Stimulated activated naive CD4-positive, alpha-beta T cell treated with Interleukin-2 at 50 U/mL for 16 hours (primary cell): ENCODE results near the gene LIX1L.

Experiments
- DNase-seq: peaks from one replicate; lab custom pipeline; 2025; lab: John Stamatoyannopoulos, UW

Gene LIX1L

GRCh38 chr1:145957443-145958319, at the start of gene LIX1L:
Gene LIX1L (minus strand): TSS chr1:145958017. CDS start chr1:145957927, 90 bp downstream.
- peak; percentile 95 for DNase-seq

- DNase-seq = no peak
These were observed 43.9 kb upstream of the LIX1L start for GRCh38 chr1:146001709-146002108.

DNA sequence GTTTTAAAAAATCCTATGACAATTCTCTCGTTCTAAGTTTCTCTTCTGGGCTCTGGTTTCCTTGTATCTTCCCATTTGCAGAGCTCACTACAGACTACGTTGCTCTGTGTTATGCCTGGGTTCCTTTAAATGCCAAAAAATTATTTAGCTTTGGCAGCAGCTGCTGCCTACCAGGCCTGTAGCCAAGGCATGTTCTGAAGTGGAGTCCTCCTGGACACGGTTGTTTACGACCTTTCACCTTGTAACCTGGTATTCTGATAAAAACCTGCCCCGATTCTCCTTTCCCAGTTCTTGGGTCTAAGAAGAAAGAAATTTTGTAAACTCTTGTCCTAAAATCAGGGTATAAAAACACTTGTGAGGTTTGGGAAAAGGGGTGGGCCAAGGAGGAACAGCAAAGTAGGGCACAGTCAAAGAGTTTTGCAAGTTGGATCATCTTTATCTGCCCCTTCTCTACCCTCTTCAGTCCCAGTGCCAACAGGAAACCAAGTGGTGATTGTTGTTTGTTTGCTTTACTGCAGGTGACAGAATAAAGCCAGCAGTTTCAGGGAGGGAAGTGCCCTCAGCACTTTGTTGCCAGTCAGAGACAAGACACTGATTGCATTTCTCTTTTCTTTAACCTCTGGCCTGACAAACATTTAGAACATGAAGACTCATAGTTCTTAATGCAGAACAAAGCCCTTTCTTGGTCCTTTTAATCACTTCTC, 41.7 kb upstream of the LIX1L start:
- DNase-seq = no peak

DNA sequence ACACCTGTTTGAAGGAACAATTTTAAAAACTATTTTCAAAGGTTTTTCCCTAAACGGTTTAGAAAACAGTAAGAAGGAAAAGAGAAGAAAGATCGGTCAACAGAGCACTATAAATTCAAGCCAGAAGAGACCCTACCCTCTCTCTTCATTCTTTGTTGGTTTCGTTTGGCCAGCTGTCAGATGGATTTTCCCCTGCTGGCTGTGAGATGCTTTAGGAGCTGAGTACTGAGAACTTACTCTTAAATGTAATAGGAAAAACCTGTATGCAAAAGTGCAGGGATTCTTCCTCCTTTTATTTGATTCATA, 39.9 kb upstream of the LIX1L start:
- DNase-seq = no peak

GRCh38 chr1:145997016-145997717, 39.4 kb upstream of the LIX1L start:
- peak; percentile 56 for DNase-seq

GRCh38 chr1:145996433-145997015, 38.7 kb upstream of the LIX1L start, which contains the start of gene TXNIP:
Gene TXNIP (minus strand): TSS chr1:145996579. CDS start chr1:145996266, 313 bp downstream.
- peak; percentile 94 for DNase-seq

DNA sequence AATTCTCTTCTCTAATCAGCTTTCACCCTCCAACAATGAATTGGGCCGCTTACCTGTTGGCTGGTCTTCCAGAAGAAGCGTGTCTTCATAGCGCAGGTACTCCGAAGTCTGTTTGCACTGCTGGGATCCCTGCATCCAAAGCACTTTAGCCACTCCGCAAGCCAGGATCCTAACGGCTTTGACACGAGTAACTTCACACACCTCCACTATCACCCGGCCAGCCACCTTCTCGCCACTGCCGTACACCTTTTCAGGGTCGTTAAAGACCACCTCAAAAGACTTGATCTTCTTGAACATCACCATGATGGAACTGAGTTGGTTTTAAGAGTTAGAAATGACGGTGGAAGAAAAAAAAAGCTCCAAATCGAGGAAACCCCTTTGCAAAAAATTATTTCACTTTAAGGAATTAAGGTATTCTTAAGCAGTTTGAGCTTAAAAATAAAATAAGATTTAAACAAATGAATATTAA, 38.2 kb upstream of the LIX1L start:
- no peak for DNase-seq

GRCh38 chr1:145995148-145995881, 37.5 kb upstream of the LIX1L start:
- no peak for DNase-seq

DNA sequence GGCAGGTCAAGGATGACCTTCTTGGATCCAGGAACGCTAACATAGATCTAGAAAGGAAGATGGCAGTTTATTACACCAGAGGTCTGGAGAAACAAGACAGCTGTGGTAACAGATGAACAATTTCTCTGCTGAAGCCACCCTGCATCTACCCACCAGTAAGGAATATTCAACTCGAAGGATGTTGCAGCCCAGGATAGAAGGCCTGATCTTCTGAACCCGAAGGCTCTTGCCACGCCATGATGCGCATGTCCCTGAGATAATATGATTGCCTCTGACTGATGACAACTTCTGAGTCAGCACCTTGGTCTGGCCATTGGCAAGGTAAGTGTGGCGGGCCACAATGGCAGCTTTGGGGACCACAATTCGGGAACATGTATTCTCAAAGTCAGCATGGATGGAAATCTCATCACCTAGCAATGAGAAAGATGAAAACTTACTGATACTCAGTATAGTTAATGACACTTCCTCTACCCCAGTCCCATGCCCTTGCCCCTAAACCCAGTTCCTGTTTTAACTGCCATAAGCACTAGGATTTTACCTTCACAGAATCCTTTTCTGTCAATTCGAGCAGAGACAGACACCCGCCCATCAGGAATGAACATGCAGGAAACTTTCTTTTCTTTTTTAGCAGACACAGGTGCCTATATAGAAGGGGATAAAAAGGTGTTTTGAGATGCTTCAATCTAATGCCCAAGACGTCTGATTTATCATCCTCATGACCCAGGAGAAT, 36.7 kb upstream of the LIX1L start:
- peak; percentile 13 for DNase-seq

DNA sequence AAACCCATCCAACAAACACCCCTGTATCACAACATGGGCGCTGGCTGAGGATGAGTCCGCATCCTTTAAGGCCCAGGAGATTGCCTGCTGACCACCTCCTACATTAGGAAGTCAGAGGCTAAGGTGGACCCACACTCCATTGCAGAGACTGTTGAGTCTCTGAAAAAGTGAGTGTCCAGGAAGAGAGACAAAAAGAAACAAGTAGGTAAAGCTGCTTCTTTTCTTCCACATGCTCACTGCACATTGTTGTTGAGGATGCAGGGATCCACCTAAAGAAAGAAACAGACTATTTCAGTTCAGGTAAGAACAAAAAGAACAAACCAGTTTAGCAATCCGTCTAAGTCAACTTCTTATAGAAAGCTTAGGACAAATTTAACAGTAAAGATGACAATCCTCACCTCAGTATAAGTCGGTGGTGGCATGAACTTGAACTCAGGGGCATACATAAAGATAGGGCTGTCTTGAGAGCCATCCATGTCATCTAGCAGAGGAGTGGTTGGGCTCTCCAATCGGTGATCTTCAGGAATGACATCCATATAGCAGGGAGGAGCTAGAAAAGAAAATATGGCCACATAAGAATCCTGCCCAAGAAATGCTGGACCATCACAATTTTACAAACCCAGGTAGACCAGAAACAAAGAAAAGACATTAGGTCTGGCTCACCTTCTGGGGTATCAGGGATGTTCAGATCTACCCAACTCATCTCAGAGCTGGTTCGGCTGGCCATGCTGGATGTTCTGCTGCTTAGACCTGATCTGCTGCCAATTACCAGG, 36.0 kb upstream of the LIX1L start:
- DNase-seq = no peak

DNA sequence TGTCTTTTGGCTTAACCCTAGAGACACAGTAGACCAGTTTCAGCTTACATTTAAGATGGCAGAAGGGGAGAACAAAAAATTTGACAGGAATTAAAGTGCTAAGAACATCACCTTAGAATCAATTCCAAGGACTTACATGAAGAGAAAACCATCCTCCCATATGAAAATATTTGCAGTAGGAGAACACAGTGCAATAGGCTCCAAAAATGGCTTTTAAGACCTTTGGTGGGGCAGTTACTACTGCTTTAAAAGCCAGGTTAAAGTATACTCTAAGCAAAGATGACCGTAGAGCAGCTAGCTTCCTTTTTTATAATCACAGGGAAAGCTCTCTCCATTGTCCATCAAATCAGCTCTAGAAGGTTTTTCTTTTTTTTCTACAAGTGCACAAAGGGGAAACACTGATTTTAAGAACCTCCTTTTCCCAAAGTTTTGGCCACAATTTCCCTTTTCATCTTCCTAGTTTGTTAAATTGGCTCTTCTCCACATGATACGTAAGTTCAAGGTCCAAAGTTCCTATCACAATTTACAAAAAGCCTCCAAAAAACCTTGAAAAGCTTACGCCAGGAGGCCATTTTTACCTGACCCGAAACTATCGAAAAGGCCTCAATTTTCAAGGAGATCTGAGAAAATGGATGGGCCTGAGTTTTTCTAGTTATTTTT, 35.3 kb upstream of the LIX1L start:
- no peak for DNase-seq

DNA sequence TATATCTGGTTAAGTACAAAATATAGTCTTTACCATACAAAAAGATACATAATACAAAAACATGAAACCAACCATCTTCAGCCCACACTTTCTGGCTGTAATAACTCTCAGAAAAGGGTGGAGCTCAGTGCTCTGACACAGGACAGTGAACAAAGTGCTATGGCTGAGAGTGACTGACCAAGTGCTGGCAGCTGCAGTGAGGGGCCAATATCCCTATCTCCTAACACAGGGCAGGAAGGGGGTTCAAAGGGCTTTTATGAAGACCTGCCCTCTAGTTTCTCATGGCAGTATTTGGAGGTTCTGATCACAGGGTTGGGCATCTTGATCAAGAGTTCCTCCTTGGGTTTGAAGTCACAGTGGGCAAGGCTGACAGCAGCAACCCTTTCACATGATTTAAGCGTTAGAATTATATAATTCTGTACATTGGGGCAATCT, 34.7 kb upstream of the LIX1L start:
- no peak for DNase-seq

DNA sequence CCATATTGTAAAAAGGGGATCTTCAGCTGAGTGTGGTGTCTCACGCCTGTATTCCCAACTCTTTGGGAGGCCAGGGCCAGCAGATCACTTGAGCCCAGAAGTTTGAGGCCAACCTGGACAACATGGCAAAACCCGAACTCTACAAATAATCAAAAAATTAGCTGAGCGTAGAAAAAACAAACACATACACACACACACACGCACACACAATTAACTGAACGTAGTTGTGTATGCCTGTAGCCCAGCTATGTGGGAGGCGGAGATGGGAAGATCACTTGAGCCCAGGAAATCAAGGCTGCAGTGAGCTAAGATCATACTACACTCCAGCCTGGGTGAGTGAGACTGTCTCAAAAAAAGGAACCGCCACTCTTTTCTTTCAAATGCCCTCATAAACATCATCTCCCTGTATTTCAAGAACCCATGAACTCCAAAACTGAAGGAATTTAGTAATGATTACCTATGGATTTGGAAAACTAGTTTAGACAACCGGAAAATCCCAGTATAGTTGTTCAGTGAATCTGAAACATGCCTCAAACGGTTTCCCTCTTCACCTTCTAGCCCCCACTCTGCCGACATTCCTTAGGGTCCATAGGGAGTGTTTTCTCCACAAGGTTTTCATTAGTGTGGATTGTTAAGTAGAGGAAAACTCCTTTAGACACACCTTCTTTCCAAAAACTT, 34.1 kb upstream of the LIX1L start:
- DNase-seq = no peak

GRCh38 chr1:145990249-145990855, 32.5 kb upstream of the LIX1L start:
- no peak for DNase-seq

DNA sequence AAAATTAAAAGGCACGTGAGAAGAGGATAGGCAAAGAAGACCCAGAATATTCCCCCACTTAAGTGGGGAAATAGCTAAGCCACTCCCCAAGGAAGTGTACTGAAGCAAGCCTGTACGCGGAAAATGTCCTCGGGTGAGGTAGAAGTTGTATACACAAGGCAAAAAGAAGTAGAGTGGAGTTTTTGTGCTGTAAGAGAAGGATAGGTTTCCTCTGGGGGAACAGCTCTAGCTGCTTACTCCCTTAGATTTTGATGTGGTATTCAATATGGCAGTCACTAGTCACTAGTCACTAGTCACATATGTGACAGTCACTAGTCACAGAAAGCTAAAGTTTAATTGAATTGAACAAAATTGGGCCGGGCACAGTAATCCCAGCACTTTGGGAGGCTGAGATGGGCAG, 31.0 kb upstream of the LIX1L start:
- no peak for DNase-seq

- DNase-seq = no peak
These were observed 30.1 kb upstream of the LIX1L start for GRCh38 chr1:145987926-145988325.

GRCh38 chr1:145986551-145986950, 28.7 kb upstream of the LIX1L start:
- DNase-seq = no peak
